H1 (cell line): Measurements from ENCODE around the gene WDFY1. TPM values are rescaled to one million over a fixed set of nuclear protein-coding genes. Genes with fewer than 3 reads are reported as not detected.

Experiments
- BACH1 ChIP-seq: IDR thresholded peaks from 2 replicates; pipeline ENCODE4 v1.6.1; 2012; ENCODE audit warnings: low read length, improper control_type of control experiment
- CBX5 ChIP-seq: fragments of 300-800, 300-1000 bp; sonication (generic); IDR thresholded peaks from 2 replicates; pipeline ENCODE4 v1.7.1; 2016; ENCODE audit warnings: antibody characterized with exemption, low read length, low read depth
- CBX8 ChIP-seq: fragments of 300-800, 300-1000 bp; sonication (generic); IDR thresholded peaks from 2 replicates; pipeline ENCODE4 v1.7.1; 2016; ENCODE audit warnings: low read depth, low read length, borderline replicate concordance
- EP300 ChIP-seq, 2 experiments: IDR thresholded peaks; 1 replicate in 1 of 2; 2 replicates in 1 of 2; pipeline ENCODE4 v1.6.1; 2011 to 2012; ENCODE audit warnings: low read depth in 2 of 2, low read length in 2 of 2, mild to moderate bottlenecking in 2 of 2, borderline replicate concordance in 1 of 2, inconsistent platforms in 1 of 2, moderate library complexity in 1 of 2
- EZH2 ChIP-seq: fragments of 200-600 bp; sonication (generic); IDR thresholded peaks from 2 replicates; pipeline ENCODE4 v1.7.1; 2012; ENCODE audit warnings: low read depth, mild to moderate bottlenecking, moderate library complexity, low read length, inconsistent platforms; ENCODE audit not compliant: severe bottlenecking
- GABPA ChIP-seq: IDR thresholded peaks from 2 replicates; pipeline ENCODE4 v1.6.1; 2011; ENCODE audit warnings: mild to moderate bottlenecking, low read length, moderate library complexity, borderline replicate concordance; ENCODE audit not compliant: insufficient read depth
- GTF2F1 ChIP-seq: IDR thresholded peaks from 2 replicates; pipeline ENCODE4 v1.6.1; 2012; ENCODE audit warnings: low read depth, low read length, improper control_type of control experiment, borderline replicate concordance
- HDAC2 ChIP-seq, 2 experiments: fragments of 300-600 bp in 1 of 2; sonication (generic) in 1 of 2; IDR thresholded peaks; 2 replicates each; pipeline ENCODE4 v1.6.1; 2011 to 2012; ENCODE audit warnings: low read depth in 2 of 2, low read length in 2 of 2, mild to moderate bottlenecking in 2 of 2, moderate library complexity in 2 of 2, borderline replicate concordance in 1 of 2, inconsistent platforms in 1 of 2
- HDAC6 ChIP-seq: IDR thresholded peaks from one replicate; pipeline ENCODE4 v1.7.1; 2012; ENCODE audit warnings: low read depth, mild to moderate bottlenecking, inconsistent platforms, low read length, moderate library complexity
- JUN ChIP-seq: IDR thresholded peaks from 2 replicates; pipeline ENCODE4 v1.6.1; 2011; ENCODE audit warnings: low read depth, mild to moderate bottlenecking, improper control_type of control experiment, low read length
- KDM1A ChIP-seq: fragments of 200-600, 300-600 bp; sonication (generic); IDR thresholded peaks from 2 replicates; pipeline ENCODE4 v1.7.1; 2016; ENCODE audit warnings: mild to moderate bottlenecking, low read length, borderline replicate concordance
- KDM4A ChIP-seq: IDR thresholded peaks from one replicate; pipeline ENCODE4 v1.7.1; 2012; ENCODE audit warnings: low read depth, mild to moderate bottlenecking, moderate library complexity, low read length, inconsistent platforms; ENCODE audit not compliant: severe bottlenecking
- KDM5A ChIP-seq: fragments of 200-600 bp; IDR thresholded peaks from 2 replicates; pipeline ENCODE4 v1.7.1; 2012; ENCODE audit warnings: mild to moderate bottlenecking, low read length, inconsistent platforms, mixed read lengths
- POLR2A ChIP-seq, 2 experiments: IDR thresholded peaks; 1 replicate in 1 of 2; 2 replicates in 1 of 2; pipeline ENCODE4 v1.6.1; 2011; ENCODE audit warnings: low read depth in 2 of 2, low read length in 2 of 2, mild to moderate bottlenecking in 2 of 2; ENCODE audit errors: control extremely low read depth in 1 of 2
- POU5F1 ChIP-seq: IDR thresholded peaks from 2 replicates; pipeline ENCODE4 v1.6.1; 2011; ENCODE audit warnings: low read depth, mild to moderate bottlenecking, low read length, moderate library complexity
- RNF2 ChIP-seq: fragments of 200-900, 300-1000 bp; sonication (generic); IDR thresholded peaks from 2 replicates; pipeline ENCODE4 v1.7.1; 2016; ENCODE audit warnings: borderline replicate concordance, low read depth, mild to moderate bottlenecking, antibody characterized with exemption, low read length; ENCODE audit not compliant: poor library complexity, severe bottlenecking; ENCODE audit errors: missing control alignments
- RXRA ChIP-seq: IDR thresholded peaks from 2 replicates; pipeline ENCODE4 v1.6.1; 2011; ENCODE audit warnings: low read depth, mild to moderate bottlenecking, low read length, moderate library complexity; ENCODE audit not compliant: insufficient read depth
- SIRT6 ChIP-seq: IDR thresholded peaks from one replicate; pipeline ENCODE4 v1.7.1; 2012; ENCODE audit warnings: low read length, inconsistent platforms
- SP1 ChIP-seq: IDR thresholded peaks from 2 replicates; pipeline ENCODE4 v1.6.1; 2011; ENCODE audit warnings: low read depth, low read length
- SP2 ChIP-seq: IDR thresholded peaks from 2 replicates; pipeline ENCODE4 v1.6.1; 2012; ENCODE audit warnings: mild to moderate bottlenecking, low read length, inconsistent platforms
- TAF1 ChIP-seq: IDR thresholded peaks from 2 replicates; pipeline ENCODE4 v1.6.1; 2011; ENCODE audit warnings: mild to moderate bottlenecking, low read depth, low read length
- TAF7 ChIP-seq: optimal IDR thresholded peaks from 2 replicates; pipeline ENCODE3; 2011; ENCODE audit warnings: low read depth, mild to moderate bottlenecking, inconsistent platforms, low read length, moderate library complexity, borderline replicate concordance
- TBP ChIP-seq: IDR thresholded peaks from 2 replicates; pipeline ENCODE4 v1.6.1; 2011; ENCODE audit warnings: low read depth, low read length, improper control_type of control experiment
- TCF12 ChIP-seq: IDR thresholded peaks from 2 replicates; pipeline ENCODE4 v1.6.1; 2011; ENCODE audit warnings: low read depth, mild to moderate bottlenecking, low read length
- YY1 ChIP-seq: IDR thresholded peaks from 2 replicates; pipeline ENCODE4 v1.6.1; 2011; ENCODE audit warnings: low read depth, mild to moderate bottlenecking, low read length
- polyA plus RNA-seq, 7 experiments: library from polyadenylated mRNA; depleted of rRNA in 3 of 7; stranded (reverse) in 5 of 7; unstranded in 2 of 7; fragments of >200 nt in 5 of 7; fragments of 200-250 nt in 2 of 7; gene quantifications; 1 replicate in 5 of 7; 2 replicates in 1 of 7; 4 replicates in 1 of 7; pipeline versions ENCODE4 v1.2.1 to v1.2.3, GENCODE V29; 2011 to 2013; ENCODE audit warnings: missing spikeins in 2 of 7, mixed read lengths in 2 of 7
- total RNA-seq: library from RNA; stranded (reverse); fragmentation: NEBNext Ultra II Directional; extraction: Animal tissue kit (Norgen Biotek cat#: 25700); gene quantifications from 2 replicates; pipeline ENCODE4 v1.2.1, GENCODE V29; 2021

The WDFY1 gene
- total and polyA plus RNA-seq, 2 of the 8 experiments (the other 6 are each of a cell fraction or from before 2014, with no cell fraction given) = 68.4 to 94.7 TPM

- TF ChIP-seq EP300 (IDR thresholded peaks at IDR 0.05; ENCODE audit: borderline replicate concordance in 1 of 2, low read depth in 2 of 2, low read length in 2 of 2) = peak; percentile 6 to 92
- no peak for TF ChIP-seq RXRA
- 0 out of 2 replicates have a peak, but pooled peaks have one; percentile 64 for TF ChIP-seq TCF12
- peak; percentile 72; the same call in 1 of the 2 replicates for TF ChIP-seq GTF2F1
- no peak for TF ChIP-seq JUN
- TF ChIP-seq EZH2 = no peak
- TF ChIP-seq SIRT6 = no peak
- TF ChIP-seq POLR2A (IDR thresholded peaks at IDR 0.05; ENCODE audit: control extremely low read depth in 1 of 2, low read depth in 2 of 2, low read length in 2 of 2) = peak; percentile 90 to 92
- peak; percentile 98 for TF ChIP-seq TAF1
- no peak for TF ChIP-seq SP2
- peak; percentile 79; the same call in 1 of the 2 replicates for TF ChIP-seq SP1
- peak; percentile 99 for TF ChIP-seq GABPA
- no peak for TF ChIP-seq BACH1
- TF ChIP-seq CBX5 = no peak
- 0 out of 2 replicates have a peak, but pooled peaks have one; percentile 32 for TF ChIP-seq POU5F1
- peak; percentile 76 for TF ChIP-seq KDM4A
- peak; percentile 98 for TF ChIP-seq YY1
- TF ChIP-seq TBP = peak; percentile 93
- peak; percentile 96 for TF ChIP-seq KDM5A
- peak; percentile 92 for TF ChIP-seq TAF7
- no peak for TF ChIP-seq KDM1A
- peak; percentile 65 to 87; a peak in 1 of 4 replicates for TF ChIP-seq HDAC2 (IDR thresholded peaks at IDR 0.05; ENCODE audit: borderline replicate concordance in 1 of 2, low read depth in 2 of 2, low read length in 2 of 2)
- TF ChIP-seq HDAC6 = no peak
- no peak for TF ChIP-seq CBX8
- TF ChIP-seq RNF2 = no peak
These were observed 12.1 kb upstream of the WDFY1 start, which contains the start of gene MRPL44 (continued) for GRCh38 chr2:223957092-223957851.
